Ramos (cell line): ENCODE measurements around the gene IP6K3.

Experiments used
- in situ Hi-C: fragments of 300-500 bp; cut with MboI; formaldehyde crosslinking; loops from one replicate; pipeline ENCODE4 v1.14.3; 2022; ENCODE audit warnings: low sequenced_read_pairs; ENCODE audit not compliant: unreplicated experiment

IP6K3 gene

GRCh38 chr6:33762713-33763112, 16.0 kb upstream of the IP6K3 start:
- in situ Hi-C loops = no loop called here

- in situ Hi-C loops = no loop called here
Measured at GRCh38 chr6:33761922-33762629, 15.4 kb upstream of the IP6K3 start.

- in situ Hi-C loops = no loop called here
Measured at GRCh38 chr6:33761581-33761921, 14.8 kb upstream of the IP6K3 start.

GRCh38 chr6:33759887-33760629, 13.4 kb upstream of the IP6K3 start:
- in situ Hi-C loops = no loop called here

- in situ Hi-C loops = no loop called here
Measured at GRCh38 chr6:33758815-33759216, 12.1 kb upstream of the IP6K3 start.

- in situ Hi-C loops = no loop called here
Measured at GRCh38 chr6:33757906-33758305, 11.2 kb upstream of the IP6K3 start.

- in situ Hi-C loops = no loop called here
Measured at GRCh38 chr6:33757113-33757512, 10.4 kb upstream of the IP6K3 start.

- in situ Hi-C loops = no loop called here
Measured at GRCh38 chr6:33756211-33756954, 9.7 kb upstream of the IP6K3 start.

GRCh38 chr6:33755070-33755869, 8.6 kb upstream of the IP6K3 start:
- in situ Hi-C loops = no loop called here

- in situ Hi-C loops = no loop called here
Measured at GRCh38 chr6:33754222-33754621, 7.5 kb upstream of the IP6K3 start.

- in situ Hi-C loops = no loop called here
Measured at GRCh38 chr6:33752646-33753015, 5.9 kb upstream of the IP6K3 start.

GRCh38 chr6:33751771-33752645, 5.3 kb upstream of the IP6K3 start:
- in situ Hi-C loops = no loop called here

GRCh38 chr6:33750244-33750991, 3.7 kb upstream of the IP6K3 start:
- in situ Hi-C loops = no loop called here

- in situ Hi-C loops = no loop called here
Measured at GRCh38 chr6:33749401-33749800, 2.7 kb upstream of the IP6K3 start.

- in situ Hi-C loops = no loop called here
Measured at GRCh38 chr6:33748841-33749240, 2.1 kb upstream of the IP6K3 start.

- in situ Hi-C loops = no loop called here
Measured at GRCh38 chr6:33747823-33748222, 1.1 kb upstream of the IP6K3 start.

- in situ Hi-C loops = no loop called here
Measured at GRCh38 chr6:33746036-33746600, 587 bp downstream of the IP6K3 start.

GRCh38 chr6:33745548-33745947, 1.2 kb downstream of the IP6K3 start:
- in situ Hi-C loops = no loop called here
